Stimulated activated naive B cell treated with anti-CD40 and anti-IgM and Interleukin-4, amounts not matched to agents 10 μg/mL and 1 μg/mL and 100 μg/mL, for 72 hours (primary cell): ENCODE data around the gene GINS2.

ENCODE experiments used
- ATAC-seq, 2 donors: fragments of 150-1000 bp; cut with Tn5 transposase; replicated peaks; 2 replicates each; pipeline ENCODE4 v1.10.0; 2021; ENCODE audit warnings: moderate library complexity in 1 of 2
- DNase-seq: peaks from one replicate; pipeline ENCODE4 v3.0.0; 2021
- H3K27ac Mint-ChIP-seq: one replicate; pipeline ENCODE4 v1.8.0; 2022; ENCODE audit warnings: mild to moderate bottlenecking, mixed read lengths
- H3K27me3 Mint-ChIP-seq, 2 donors: one replicate each; pipeline ENCODE4 v1.8.0; 2022; ENCODE audit warnings: mixed read lengths in 2 of 2
- H3K36me3 Mint-ChIP-seq, 2 donors: one replicate each; pipeline ENCODE4 v1.8.0; 2022; ENCODE audit warnings: mixed read lengths in 2 of 2, mild to moderate bottlenecking in 1 of 2
- H3K4me1 Mint-ChIP-seq, 2 donors: one replicate each; pipeline ENCODE4 v1.8.0; 2022; ENCODE audit warnings: mixed read lengths in 2 of 2, mild to moderate bottlenecking in 1 of 2
- H3K4me3 Mint-ChIP-seq, 2 donors: one replicate each; pipeline ENCODE4 v1.8.0; 2022; ENCODE audit warnings: mild to moderate bottlenecking in 2 of 2, mixed read lengths in 2 of 2, moderate library complexity in 1 of 2
- H3K9me3 Mint-ChIP-seq, 2 donors: one replicate each; pipeline ENCODE4 v1.8.0; 2022; ENCODE audit warnings: mixed read lengths in 2 of 2, mild to moderate bottlenecking in 1 of 2

GINS2 gene

GRCh38 chr16:85653290-85653891 is 35.4 kb downstream of the GINS2 start:
- ATAC-seq = no peak
- Mint-ChIP-seq H3K36me3 (peaks cover 36 to 56% of the 10 kb centered on the region in 2 donors), H3K27me3 (no peaks in the 10 kb centered on the region), H3K4me3 (no peak overlapping the region), H3K4me1 (peaks cover 0 to 11% of the 10 kb centered on the region in 2 donors), H3K9me3 (no peaks in the 10 kb centered on the region), H3K27ac (peak overlapping the region; percentile 14)
- DNase-seq = no peak

GRCh38 chr16:85652431-85653221 is 36.1 kb downstream of the GINS2 start:
- peaks cover 0 to 11% of the 10 kb centered on the region in 2 donors for H3K4me1 Mint-ChIP-seq
- H3K4me3 Mint-ChIP-seq = no peak overlapping the region
- H3K27ac Mint-ChIP-seq = peak overlapping the region; percentile 83
- ATAC-seq = peak in 1 of 2 donors; percentile 52
- H3K36me3 Mint-ChIP-seq = peaks cover 33 to 50% of the 10 kb centered on the region in 2 donors
- DNase-seq = no peak
- H3K9me3 Mint-ChIP-seq = no peaks in the 10 kb centered on the region
- no peaks in the 10 kb centered on the region for H3K27me3 Mint-ChIP-seq

- ATAC-seq (no peak), DNase-seq (no peak)
- Mint-ChIP-seq H3K27me3 (no peaks in the 10 kb centered on the region), H3K9me3 (no peaks in the 10 kb centered on the region), H3K27ac (peak overlapping the region; percentile 43), H3K4me1 (peaks cover 0 to 11% of the 10 kb centered on the region in 2 donors), H3K36me3 (peaks cover 27 to 42% of the 10 kb centered on the region in 2 donors), H3K4me3 (no peak overlapping the region)
Measured at GRCh38 chr16:85651629-85652430, 36.9 kb downstream of the GINS2 start.

- H3K27ac Mint-ChIP-seq = no peak overlapping the region
- no peak for DNase-seq
- H3K27me3 Mint-ChIP-seq = no peaks in the 10 kb centered on the region
- H3K4me3 Mint-ChIP-seq = no peak overlapping the region
- H3K4me1 Mint-ChIP-seq = peaks cover 3 to 13% of the 10 kb centered on the region in 2 donors
- no peaks in the 10 kb centered on the region for H3K9me3 Mint-ChIP-seq
- peaks cover 25 to 35% of the 10 kb centered on the region in 2 donors for H3K36me3 Mint-ChIP-seq
- no peak for ATAC-seq
Measured at GRCh38 chr16:85650844-85651628, 37.7 kb downstream of the GINS2 start.

GRCh38 chr16:85650135-85650843 is 38.5 kb downstream of the GINS2 start:
- no peak overlapping the region for H3K4me3 Mint-ChIP-seq
- DNase-seq (no peak), ATAC-seq (no peak)
- peaks cover 19 to 31% of the 10 kb centered on the region in 2 donors for H3K36me3 Mint-ChIP-seq
- H3K27ac Mint-ChIP-seq = no peak overlapping the region
- H3K27me3 Mint-ChIP-seq = no peaks in the 10 kb centered on the region
- peaks cover 7 to 14% of the 10 kb centered on the region in 2 donors for H3K4me1 Mint-ChIP-seq
- H3K9me3 Mint-ChIP-seq = no peaks in the 10 kb centered on the region

- Mint-ChIP-seq H3K27ac (no peak overlapping the region), H3K4me3 (no peak overlapping the region), H3K9me3 (no peaks in the 10 kb centered on the region), H3K27me3 (no peaks in the 10 kb centered on the region), H3K36me3 (peaks cover 12 to 24% of the 10 kb centered on the region in 2 donors), H3K4me1 (peaks cover 8 to 14% of the 10 kb centered on the region in 2 donors)
- DNase-seq (no peak), ATAC-seq (peak in 1 of 2 donors; percentile 68)
Measured at GRCh38 chr16:85649411-85650134, 39.2 kb downstream of the GINS2 start.

GRCh38 chr16:85648805-85649204 is 39.9 kb downstream of the GINS2 start:
- Mint-ChIP-seq H3K27ac (no peak overlapping the region), H3K36me3 (peaks cover 12 to 24% of the 10 kb centered on the region in 2 donors), H3K9me3 (no peaks in the 10 kb centered on the region), H3K4me3 (no peak overlapping the region), H3K27me3 (no peaks in the 10 kb centered on the region), H3K4me1 (peaks cover 13 to 19% of the 10 kb centered on the region in 2 donors)
- no peak for DNase-seq
- no peak for ATAC-seq

- peaks cover 13 to 19% of the 10 kb centered on the region in 2 donors for H3K4me1 Mint-ChIP-seq
- ATAC-seq (no peak), DNase-seq (no peak)
- H3K9me3 Mint-ChIP-seq = no peaks in the 10 kb centered on the region
- H3K27ac Mint-ChIP-seq = no peak overlapping the region
- no peak overlapping the region for H3K4me3 Mint-ChIP-seq
- no peaks in the 10 kb centered on the region for H3K27me3 Mint-ChIP-seq
- H3K36me3 Mint-ChIP-seq = peaks cover 12 to 24% of the 10 kb centered on the region in 2 donors
Measured at GRCh38 chr16:85648070-85648714, 40.6 kb downstream of the GINS2 start.

GRCh38 chr16:85646976-85647375 is 41.8 kb downstream of the GINS2 start:
- Mint-ChIP-seq H3K27me3 (no peaks in the 10 kb centered on the region), H3K9me3 (no peaks in the 10 kb centered on the region), H3K4me3 (no peak overlapping the region), H3K27ac (peak overlapping the region; percentile 37), H3K36me3 (peaks cover 9 to 16% of the 10 kb centered on the region in 2 donors), H3K4me1 (peaks cover 13 to 17% of the 10 kb centered on the region in 2 donors)
- ATAC-seq (no peak), DNase-seq (no peak)

- no peaks in the 10 kb centered on the region for H3K27me3 Mint-ChIP-seq
- ATAC-seq = no peak
- H3K27ac Mint-ChIP-seq = no peak overlapping the region
- peaks cover 8 to 14% of the 10 kb centered on the region in 2 donors for H3K36me3 Mint-ChIP-seq
- DNase-seq = no peak
- H3K9me3 Mint-ChIP-seq = no peaks in the 10 kb centered on the region
- H3K4me3 Mint-ChIP-seq = no peak overlapping the region
- H3K4me1 Mint-ChIP-seq = peaks cover 13 to 17% of the 10 kb centered on the region in 2 donors
Measured at GRCh38 chr16:85646358-85646907, 42.3 kb downstream of the GINS2 start.

- H3K9me3 Mint-ChIP-seq = no peaks in the 10 kb centered on the region
- no peaks in the 10 kb centered on the region for H3K27me3 Mint-ChIP-seq
- H3K27ac Mint-ChIP-seq = no peak overlapping the region
- DNase-seq = no peak
- no peak overlapping the region for H3K4me3 Mint-ChIP-seq
- no peak for ATAC-seq
- peaks cover 10 to 14% of the 10 kb centered on the region in 2 donors for H3K36me3 Mint-ChIP-seq
- peaks cover 13 to 17% of the 10 kb centered on the region in 2 donors for H3K4me1 Mint-ChIP-seq
Measured at GRCh38 chr16:85645021-85645589, 43.6 kb downstream of the GINS2 start.

GRCh38 chr16:85644093-85644712 is 44.6 kb downstream of the GINS2 start:
- peaks cover 10 to 17% of the 10 kb centered on the region in 2 donors for H3K36me3 Mint-ChIP-seq
- no peaks in the 10 kb centered on the region for H3K27me3 Mint-ChIP-seq
- no peak for ATAC-seq
- no peaks in the 10 kb centered on the region for H3K9me3 Mint-ChIP-seq
- DNase-seq = no peak
- H3K27ac Mint-ChIP-seq = peak overlapping the region; percentile 75
- H3K4me3 Mint-ChIP-seq = no peak overlapping the region
- peaks cover 15 to 17% of the 10 kb centered on the region in 2 donors for H3K4me1 Mint-ChIP-seq
